Adrenal gland (tissue), 5 donors: ENCODE data around the gene SEL1L2.

Experiments used
- CTCF ChIP-seq, 6 experiments: fragments of 450-650 bp in 4 of 6; fragments of 200-600 bp in 2 of 6; sonication (generic) in 1 of 6; IDR thresholded peaks; 1 replicate in 5 of 6; 2 replicates in 1 of 6; pipeline versions ENCODE4 v1.5.1 to v1.8.0; 2016 to 2021; ENCODE audit warnings: antibody characterized with exemption in 6 of 6, mild to moderate bottlenecking in 2 of 6, moderate library complexity in 1 of 6
- POLR2A ChIP-seq, 2 donors: fragments of 450-650 bp; IDR thresholded peaks; one replicate each; pipeline ENCODE4 v1.6.1; 2017; ENCODE audit warnings: antibody characterized with exemption in 2 of 2, mild to moderate bottlenecking in 2 of 2, moderate library complexity in 1 of 2
- donor health status: DM: no; HTN: no; CAD: no.

DNA sequence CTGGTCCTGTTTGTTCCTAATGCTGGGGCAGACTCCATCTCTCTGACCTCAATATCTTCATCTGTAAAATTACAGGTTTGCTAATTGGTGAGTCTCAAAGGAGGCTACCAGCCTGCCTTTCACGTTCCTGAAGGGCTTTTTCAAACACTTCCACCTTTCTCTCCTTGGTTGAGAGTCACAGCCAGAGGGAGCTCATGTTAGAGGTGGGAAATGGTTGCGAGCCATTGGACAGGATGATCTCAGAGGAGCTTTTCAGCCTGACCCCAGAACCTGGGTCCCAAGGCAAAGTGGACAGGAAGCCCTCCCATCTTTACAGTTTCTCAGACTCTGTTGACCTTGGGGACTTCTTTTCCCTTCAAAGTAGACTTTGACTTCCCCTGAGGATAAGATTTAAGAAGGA is 168.0 kb downstream of the SEL1L2 start:
- TF ChIP-seq CTCF (IDR thresholded peaks at IDR 0.05) (no peak), POLR2A (IDR thresholded peaks at IDR 0.05) (no peak)
